Measurements from ENCODE around the gene RINL.

Gene RINL

DNA sequence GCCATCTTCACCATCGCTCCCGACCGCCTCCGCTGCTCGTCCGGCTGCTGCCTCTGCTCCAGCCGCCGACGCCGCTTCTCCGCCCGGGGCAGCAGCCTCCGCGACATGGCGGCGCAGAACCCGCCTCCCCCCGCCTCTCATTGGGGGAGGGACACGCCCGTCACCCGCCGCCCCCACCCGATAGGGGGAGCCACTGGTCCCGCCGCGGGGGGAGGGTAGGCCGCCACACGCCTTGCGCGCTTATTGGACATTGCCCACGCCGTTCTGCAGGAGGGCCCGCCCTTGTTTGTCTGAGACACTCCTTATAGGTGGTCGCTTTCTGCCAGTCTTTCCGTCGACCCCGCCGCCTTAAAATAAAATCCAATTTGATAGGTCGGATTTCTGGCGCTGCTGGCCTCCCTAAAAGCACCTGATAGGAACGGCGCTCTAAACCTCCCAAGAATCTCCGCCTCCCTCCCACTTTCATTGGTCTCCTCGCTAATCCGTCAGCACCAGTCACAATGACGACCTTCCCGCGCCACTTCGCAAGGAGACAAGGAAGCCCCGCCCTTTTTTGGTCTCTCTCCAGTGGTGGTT lies 28.1 kb downstream of the RINL start, which contains the start of gene HNRNPL:
Gene HNRNPL, minus strand, starts transcription at position 127 of the 576 bp plus-strand sequence. Its CDS starts 20 bp downstream, at position 107.
- peak within 1 kb of the TSS; percentile 99 for H3K27ac ChIP-seq
- H3K36me3 ChIP-seq: peaks cover 44% of the 10 kb centered on the region
- H3K27me3 ChIP-seq (ENCODE audit: insufficient read depth, low read depth, severe bottlenecking): no peaks in the 10 kb centered on the region
- DNase-seq: peak; percentile 99
- no peaks in the 10 kb centered on the region for H3K9me3 ChIP-seq (ENCODE audit: severe bottlenecking)
- TF ChIP-seq, protein P1, sequence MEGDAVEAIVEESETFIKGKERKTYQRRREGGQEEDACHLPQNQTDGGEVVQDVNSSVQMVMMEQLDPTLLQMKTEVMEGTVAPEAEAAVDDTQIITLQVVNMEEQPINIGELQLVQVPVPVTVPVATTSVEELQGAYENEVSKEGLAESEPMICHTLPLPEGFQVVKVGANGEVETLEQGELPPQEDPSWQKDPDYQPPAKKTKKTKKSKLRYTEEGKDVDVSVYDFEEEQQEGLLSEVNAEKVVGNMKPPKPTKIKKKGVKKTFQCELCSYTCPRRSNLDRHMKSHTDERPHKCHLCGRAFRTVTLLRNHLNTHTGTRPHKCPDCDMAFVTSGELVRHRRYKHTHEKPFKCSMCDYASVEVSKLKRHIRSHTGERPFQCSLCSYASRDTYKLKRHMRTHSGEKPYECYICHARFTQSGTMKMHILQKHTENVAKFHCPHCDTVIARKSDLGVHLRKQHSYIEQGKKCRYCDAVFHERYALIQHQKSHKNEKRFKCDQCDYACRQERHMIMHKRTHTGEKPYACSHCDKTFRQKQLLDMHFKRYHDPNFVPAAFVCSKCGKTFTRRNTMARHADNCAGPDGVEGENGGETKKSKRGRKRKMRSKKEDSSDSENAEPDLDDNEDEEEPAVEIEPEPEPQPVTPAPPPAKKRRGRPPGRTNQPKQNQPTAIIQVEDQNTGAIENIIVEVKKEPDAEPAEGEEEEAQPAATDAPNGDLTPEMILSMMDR (IDR thresholded peaks at IDR 0.05; ENCODE audit: low read depth, low read length): peak; percentile 42; the same call in 1 of the 2 replicates
- peak within 1 kb of the TSS; percentile 74 for H3K4me3 ChIP-seq (ENCODE audit: low read depth, low read length)

DNA sequence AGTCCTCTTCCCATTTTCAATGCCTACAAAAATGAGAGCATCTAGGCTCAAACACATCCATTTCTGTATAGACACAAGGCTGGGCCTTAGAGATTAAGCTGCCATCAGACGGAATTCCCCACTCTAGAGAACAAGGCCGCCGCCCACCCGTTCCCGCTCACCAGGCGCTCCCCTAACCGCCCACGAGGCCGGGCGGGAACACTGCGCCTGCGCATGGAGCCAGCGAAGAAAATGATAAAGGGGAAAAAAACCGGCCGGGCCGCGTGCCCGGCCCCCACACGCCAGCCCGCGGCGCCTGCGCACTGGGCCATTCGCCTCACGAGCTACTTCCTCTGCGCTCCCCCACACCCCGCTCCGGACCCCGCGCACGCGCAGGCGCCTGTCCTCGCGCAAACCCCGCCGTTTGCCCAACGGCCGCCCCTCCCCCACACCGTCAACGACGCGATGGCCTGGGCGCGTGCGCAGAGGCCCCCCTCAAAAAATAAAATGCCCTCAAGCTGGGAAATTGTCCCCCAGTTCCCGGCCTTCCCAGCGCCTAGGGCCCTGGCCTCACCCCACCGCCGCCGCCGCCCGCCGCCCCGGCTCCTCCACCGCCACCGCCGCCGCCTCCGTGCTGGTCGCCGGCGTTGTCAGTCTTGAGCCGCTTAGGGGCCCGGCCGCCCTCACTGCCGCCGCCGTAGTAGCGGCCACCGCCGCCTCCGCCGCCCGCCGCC lies 28.8 kb downstream of the RINL start:
- H3K27ac ChIP-seq: peak overlapping the region; percentile 99
- peaks cover 51% of the 10 kb centered on the region for H3K36me3 ChIP-seq
- TF ChIP-seq, protein P1 (IDR thresholded peaks at IDR 0.05; ENCODE audit: low read depth, low read length): no peak
- no peaks in the 10 kb centered on the region for H3K9me3 ChIP-seq (ENCODE audit: severe bottlenecking)
- H3K4me3 ChIP-seq (ENCODE audit: low read depth, low read length): peak overlapping the region; percentile 64
- no peaks in the 10 kb centered on the region for H3K27me3 ChIP-seq (ENCODE audit: insufficient read depth, low read depth, severe bottlenecking)
- DNase-seq: peak; percentile 98

GRCh38 chr19:38848299-38849146 lies 29.6 kb downstream of the RINL start:
- H3K36me3 ChIP-seq: peaks cover 59% of the 10 kb centered on the region

DNA sequence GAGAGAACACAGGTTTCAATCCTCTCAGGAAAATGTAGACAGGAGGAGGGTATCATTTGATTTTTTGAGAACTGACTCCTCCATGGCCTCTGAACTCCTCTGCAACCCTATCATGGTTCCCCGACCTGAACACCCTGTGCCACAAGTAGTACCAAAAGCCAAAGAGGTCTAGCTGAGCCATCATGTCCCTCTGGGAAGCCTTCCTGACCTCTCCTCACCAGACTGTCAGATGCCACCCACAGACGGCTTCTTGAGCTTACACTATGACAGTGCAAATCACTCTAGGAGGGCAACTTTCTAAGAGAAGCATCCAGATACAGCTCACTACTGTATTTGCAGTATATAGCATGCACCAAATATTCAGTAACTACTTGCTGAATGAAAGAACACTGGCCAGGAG lies 32.0 kb downstream of the RINL start:
- Histone ChIP-seq H3K27ac (no peak overlapping the region), H3K4me3 (ENCODE audit: low read depth, low read length) (no peak overlapping the region), H3K36me3 (peaks cover 83% of the 10 kb centered on the region), H3K27me3 (ENCODE audit: insufficient read depth, low read depth, severe bottlenecking) (no peaks in the 10 kb centered on the region), H3K9me3 (ENCODE audit: severe bottlenecking) (no peaks in the 10 kb centered on the region)
- DNase-seq: no peak
- TF ChIP-seq, protein P1 (IDR thresholded peaks at IDR 0.05; ENCODE audit: low read depth, low read length): no peak

More at GRCh38 chr19:38848299-38849146, 29.6 kb downstream of the RINL start:
- Histone ChIP-seq H3K4me3 (ENCODE audit: low read depth, low read length) (peak overlapping the region; percentile 64), H3K27me3 (ENCODE audit: insufficient read depth, low read depth, severe bottlenecking) (no peaks in the 10 kb centered on the region), H3K27ac (peak overlapping the region; percentile 99), H3K9me3 (ENCODE audit: severe bottlenecking) (no peaks in the 10 kb centered on the region)
- TF ChIP-seq, protein P1 (IDR thresholded peaks at IDR 0.05; ENCODE audit: low read depth, low read length): no peak
- DNase-seq: no peak

- Histone ChIP-seq H3K27me3 (ENCODE audit: insufficient read depth, low read depth, severe bottlenecking) (no peaks in the 10 kb centered on the region), H3K4me3 (ENCODE audit: low read depth, low read length) (no peak overlapping the region), H3K36me3 (peaks cover 89% of the 10 kb centered on the region), H3K9me3 (ENCODE audit: severe bottlenecking) (no peaks in the 10 kb centered on the region), H3K27ac (no peak overlapping the region)
- TF ChIP-seq, protein P1 (IDR thresholded peaks at IDR 0.05; ENCODE audit: low read depth, low read length): no peak
- no peak for DNase-seq
These were observed 32.6 kb downstream of the RINL start for GRCh38 chr19:38845374-38846024.
